Measurements from ENCODE around the gene FOLR2.
"Not testable (repeated sequence)": the region's sequence is repeated elsewhere in the genome, so short reads cannot be mapped to it uniquely, and the experiment has no call there.

- not testable (repeated sequence) for TF ChIP-seq CTCF (IDR thresholded peaks at IDR 0.05; ENCODE audit: low read depth, low read length); EZH2phosphoT487 (IDR thresholded peaks at IDR 0.05; ENCODE audit: low read depth)
Measured at GRCh38 chr11:72201445-72201844, 15.1 kb upstream of the FOLR2 start.
